Inflammatory macrophage treated with lipopolysaccharide for 4 hours (primary cell): ENCODE measurements around the gene TRAF7.
"Not testable (repeated sequence)": the region's sequence is repeated elsewhere in the genome, so short reads cannot be mapped to it uniquely, and the experiment has no call there.

Source experiments
- DNase-seq: peaks from one replicate; pipeline ENCODE4 v3.0.0-alpha.2; 2020

Gene TRAF7

GRCh38 chr16:2122934-2123683, 32.5 kb upstream of the TRAF7 start:
- DNase-seq, result not testable (repeated sequence)

- not testable (repeated sequence) for DNase-seq
Measured at GRCh38 chr16:2123706-2124376, 31.7 kb upstream of the TRAF7 start.

- not testable (repeated sequence) for DNase-seq
Measured at GRCh38 chr16:2124377-2124693, 31.2 kb upstream of the TRAF7 start.

DNA sequence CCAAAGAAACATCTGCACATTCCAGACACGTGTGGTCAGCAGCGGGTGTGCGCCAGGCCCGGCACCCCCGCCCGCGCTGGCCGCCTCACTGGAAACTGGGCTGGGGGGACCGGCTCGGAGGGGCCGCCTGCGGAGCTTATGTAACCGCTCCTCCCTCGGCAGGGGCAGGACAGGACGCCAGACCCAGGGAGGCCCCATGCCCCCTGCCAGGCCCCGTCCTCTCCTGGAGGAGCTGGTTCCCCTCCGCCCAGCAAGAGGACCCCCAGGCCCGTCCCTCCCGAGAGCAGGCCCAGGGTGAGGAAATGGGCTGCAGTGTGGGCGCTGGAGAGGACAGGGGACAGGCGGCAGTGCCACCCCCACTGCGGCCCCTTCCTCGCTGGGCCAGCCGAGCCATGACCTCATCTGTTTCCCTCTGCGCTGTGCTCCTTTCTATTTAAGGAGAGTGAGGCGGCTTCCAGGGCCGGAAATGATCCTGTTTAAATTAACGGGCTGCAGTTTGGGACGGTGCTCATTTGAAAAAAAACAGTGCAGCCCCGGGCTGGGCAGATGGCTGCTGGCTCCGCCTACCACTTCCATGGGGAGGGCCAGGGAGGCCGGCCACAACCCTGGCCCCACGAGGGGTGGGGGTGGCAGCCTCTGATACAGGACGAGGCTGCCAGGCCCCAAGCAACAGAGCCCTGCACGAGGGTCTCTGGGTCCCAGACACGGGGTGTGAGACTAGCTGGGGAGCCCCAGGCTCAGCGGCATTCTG, 30.7 kb upstream of the TRAF7 start:
- DNase-seq, result peak; percentile 18

- DNase-seq, result not testable (repeated sequence)
Measured at GRCh38 chr16:2125609-2126008, 30.0 kb upstream of the TRAF7 start.

- DNase-seq, result not testable (repeated sequence)
Measured at GRCh38 chr16:2126161-2126743, 29.3 kb upstream of the TRAF7 start.

DNA sequence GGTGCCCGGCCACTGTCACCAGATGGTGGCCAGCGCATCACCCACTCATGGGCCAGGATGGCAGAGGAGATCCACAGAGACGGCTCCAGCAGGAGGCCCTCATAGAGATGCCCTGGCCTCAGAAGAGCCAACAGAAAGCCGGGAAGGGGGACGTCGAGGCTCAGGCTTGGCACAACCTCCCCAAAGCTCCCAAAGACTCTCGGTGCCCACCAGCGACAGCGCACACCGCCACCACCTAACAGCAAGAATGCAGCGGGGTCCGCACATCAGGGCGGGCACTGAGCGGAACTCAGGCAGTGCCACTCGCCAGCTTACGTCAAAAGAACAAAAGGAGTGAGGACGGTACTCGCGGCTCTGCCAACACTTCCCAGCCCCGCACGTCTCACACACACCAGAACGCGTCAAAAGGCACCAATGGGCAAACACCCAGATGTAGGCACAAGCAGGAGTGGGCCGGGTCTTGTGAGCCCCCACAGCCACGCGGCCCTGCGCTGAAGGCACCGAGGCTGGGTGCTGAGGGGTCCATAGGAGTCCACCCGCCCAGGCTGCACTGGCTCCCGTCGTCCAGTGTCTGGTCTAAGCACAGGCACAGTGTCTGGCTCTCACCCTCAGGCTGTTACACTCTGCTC, 28.5 kb upstream of the TRAF7 start:
- DNase-seq, result not testable (repeated sequence)

GRCh38 chr16:2127630-2128280, 27.8 kb upstream of the TRAF7 start:
- DNase-seq, result not testable (repeated sequence)

DNA sequence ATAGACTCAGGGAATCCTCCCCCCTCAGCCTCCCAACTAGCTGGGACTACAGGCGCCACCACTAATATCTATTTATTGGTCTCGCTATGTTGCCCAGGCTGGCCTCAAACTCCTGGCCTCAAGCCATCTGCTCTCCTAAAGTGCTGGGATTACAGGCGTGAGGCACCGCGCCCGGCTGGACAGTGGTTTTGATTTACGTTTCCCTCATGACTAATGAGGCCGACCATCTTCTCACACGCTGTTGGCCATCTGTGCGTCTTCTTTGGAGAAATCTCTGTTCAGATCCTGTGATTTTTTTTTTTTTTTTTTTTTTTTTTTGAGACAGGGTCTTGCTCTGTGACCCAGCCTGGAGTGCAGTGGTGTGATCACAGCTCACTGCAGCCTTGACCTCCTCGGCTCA, 26.3 kb upstream of the TRAF7 start:
- not testable (repeated sequence) for DNase-seq

DNA sequence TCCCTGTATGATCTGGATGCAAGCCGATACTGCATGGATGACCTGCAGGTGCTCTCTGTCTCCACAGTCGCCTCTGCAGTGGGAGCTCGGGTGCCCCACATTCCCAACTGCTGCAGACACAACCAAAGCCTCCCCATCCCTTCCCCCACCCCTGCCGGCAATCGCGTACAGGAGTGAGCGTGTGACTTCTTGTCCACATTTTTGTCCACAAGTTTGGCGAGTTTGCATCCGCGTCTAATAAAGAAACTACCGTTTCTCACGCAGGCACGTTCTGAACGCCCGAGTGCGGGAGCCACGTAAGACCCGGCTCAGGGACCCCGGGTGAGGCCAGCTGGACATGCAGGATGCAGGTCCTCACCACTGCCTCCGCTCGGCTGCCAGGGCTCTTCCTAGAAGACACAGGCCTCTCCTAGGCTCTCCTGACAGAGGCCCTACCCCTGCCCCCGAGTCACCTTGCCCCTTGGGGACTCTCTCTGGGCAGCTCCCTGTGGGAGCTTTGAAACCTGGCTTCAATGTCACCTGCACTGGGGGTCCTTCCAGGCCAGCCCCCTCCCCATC, 25.6 kb upstream of the TRAF7 start:
- DNase-seq, result not testable (repeated sequence)

- not testable (repeated sequence) for DNase-seq
Measured at GRCh38 chr16:2133797-2134196, 21.8 kb upstream of the TRAF7 start.

GRCh38 chr16:2135071-2135470, 20.5 kb upstream of the TRAF7 start:
- DNase-seq, result not testable (repeated sequence)

GRCh38 chr16:2135770-2136490, 19.7 kb upstream of the TRAF7 start, which contains the start of gene PKD1:
PKD1 (minus strand) TSS chr16:2135898; CDS start chr16:2135689, 209 bp downstream.
- DNase-seq, result peak; percentile 92

DNA sequence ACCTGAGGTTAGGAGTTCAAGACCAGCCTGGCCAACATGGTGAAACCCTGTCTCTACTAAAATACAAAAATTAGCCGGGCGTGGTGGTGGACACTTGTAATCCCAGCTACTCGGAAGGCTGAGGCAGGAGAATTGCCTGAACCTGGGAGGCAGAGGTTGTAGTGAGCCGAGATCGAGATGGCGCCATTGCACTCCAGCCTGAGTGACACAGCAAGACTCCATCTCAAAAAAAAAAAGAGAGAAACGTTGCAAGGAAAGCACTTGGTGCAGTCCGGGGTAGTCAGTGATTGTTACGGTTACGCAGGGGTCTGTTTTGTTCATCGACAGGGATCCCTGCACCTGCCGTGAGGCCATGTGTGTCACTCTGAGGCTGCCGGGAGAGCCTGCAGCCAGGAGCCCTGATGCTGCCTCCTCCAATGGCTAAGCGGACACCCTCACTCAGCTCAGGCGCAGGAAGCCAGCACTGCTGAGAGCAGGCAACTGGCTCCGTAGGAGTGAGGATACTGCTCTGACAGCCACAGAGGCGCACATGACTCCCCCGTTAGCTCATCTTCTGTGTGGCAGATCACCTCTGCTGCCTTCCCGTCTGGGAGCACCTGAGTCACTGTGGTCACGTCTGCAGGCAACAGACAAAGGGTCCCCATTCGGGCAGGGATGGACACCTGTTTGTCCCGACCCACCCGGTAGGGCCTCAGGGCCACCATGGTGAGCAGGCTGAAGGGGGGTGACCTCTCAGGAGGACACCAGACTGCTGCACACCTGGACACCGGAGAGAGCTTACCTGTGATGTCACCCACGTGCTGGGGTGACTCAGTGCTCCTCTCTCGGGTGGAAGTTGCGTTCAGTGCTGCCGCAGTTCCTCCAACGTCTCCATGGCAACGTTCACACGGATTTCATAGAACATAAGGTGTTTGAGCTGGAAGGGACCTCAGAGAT, 12.4 kb upstream of the TRAF7 start:
- DNase-seq, result no peak

GRCh38 chr16:2143878-2144485, 11.6 kb upstream of the TRAF7 start:
- no peak for DNase-seq

DNA sequence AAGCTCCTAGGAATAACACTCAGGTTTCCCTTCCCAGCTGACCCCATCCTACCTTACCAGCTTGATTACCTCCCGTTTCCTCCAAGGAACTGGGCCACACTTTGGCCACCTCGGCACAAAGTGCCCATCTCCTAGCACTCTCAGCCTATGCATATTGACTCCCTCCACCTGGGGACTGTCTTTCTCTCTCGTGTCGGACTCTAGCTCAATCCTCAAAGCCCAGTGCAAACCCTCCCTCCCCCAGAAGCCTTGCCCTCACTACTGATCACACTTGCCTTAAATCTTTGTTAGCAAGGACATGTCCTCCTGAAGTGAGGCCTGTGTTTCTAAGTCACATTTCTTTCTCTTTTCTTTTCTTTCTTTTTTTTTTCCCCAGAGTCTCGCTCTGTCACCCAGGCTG, 9.7 kb upstream of the TRAF7 start:
- DNase-seq, result no peak

DNA sequence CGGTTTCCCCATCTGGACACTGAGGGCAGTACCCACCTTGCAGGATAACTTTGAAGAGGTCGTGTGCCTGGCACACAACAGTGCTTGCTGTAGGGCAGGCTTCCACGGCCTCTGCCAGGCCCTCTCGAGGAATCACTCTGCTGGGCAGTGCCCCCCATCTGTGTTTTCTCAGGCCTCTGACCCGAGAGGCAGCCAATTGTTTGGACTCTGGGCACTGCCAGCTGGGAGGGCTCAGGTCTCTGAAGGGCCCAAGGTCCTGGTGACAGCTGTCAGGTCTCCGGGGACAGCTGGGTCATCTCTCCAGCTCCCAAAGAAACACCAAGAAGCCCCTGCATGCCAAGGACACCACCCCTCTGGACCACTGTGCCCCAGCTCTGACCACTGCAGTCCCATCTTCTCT, 8.2 kb upstream of the TRAF7 start:
- DNase-seq, result no peak

DNA sequence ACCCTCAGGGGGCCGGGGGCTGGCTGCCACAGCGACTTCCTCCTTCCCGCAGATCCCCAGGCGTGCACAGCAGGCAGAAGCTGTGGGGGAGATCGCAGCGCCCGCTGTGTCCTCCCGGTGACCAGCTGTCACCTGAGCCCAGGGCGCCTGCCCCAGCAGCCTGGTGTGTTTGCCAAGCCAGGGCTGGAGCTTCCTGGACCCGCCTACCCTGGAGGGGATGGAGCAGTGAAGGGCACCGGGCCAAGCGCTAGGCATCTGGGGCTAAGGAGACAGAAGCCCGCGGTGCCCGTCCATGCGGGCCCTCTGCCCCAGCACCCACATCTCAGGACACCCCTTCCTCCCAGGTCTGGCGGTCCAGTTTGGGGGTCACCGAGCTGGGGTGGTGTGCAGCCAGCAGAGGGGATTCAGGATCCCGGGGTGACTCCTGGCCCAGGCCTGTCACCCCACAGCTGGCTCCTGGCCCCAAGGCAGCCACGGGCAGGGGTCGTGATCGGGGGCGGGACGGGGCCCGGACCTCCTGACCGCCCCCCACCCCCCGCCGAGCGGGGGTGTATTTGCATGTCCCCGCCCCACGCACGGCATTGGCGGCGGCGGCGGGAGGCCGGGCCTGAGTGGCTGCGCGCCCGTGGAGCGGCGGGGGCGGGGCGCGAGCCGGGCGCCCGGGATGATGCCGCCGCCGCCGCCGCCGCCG, 7.5 kb upstream of the TRAF7 start, which contains the start of gene RAB26:
RAB26 (plus strand) TSS at position 645 of the 691 bp plus-strand sequence. CDS start 159 bp downstream, outside the sequence.
- peak; percentile 41 for DNase-seq
